Ovary (tissue), 3 donors: ENCODE results near the gene LAG3.
A peak's percentile ranks its signal among the peaks of the same experiment; 100 is the strongest.

ENCODE experiments used
- CTCF ChIP-seq, 3 donors: fragments of 450-650 bp in 2 of 3; fragments of 200-600 bp in 1 of 3; IDR thresholded peaks; one replicate each; pipeline versions ENCODE4 v1.5.1 to v1.8.0; 2016 to 2022; ENCODE audit warnings: antibody characterized with exemption in 3 of 3, mild to moderate bottlenecking in 1 of 3
- POLR2A ChIP-seq: fragments of 450-650 bp; IDR thresholded peaks from one replicate; pipeline ENCODE4 v1.6.1; 2017; ENCODE audit warnings: antibody characterized with exemption, mild to moderate bottlenecking, moderate library complexity
- donor health status: DM: no; HTN: no; CAD: no.

- no peak for TF ChIP-seq POLR2A
- TF ChIP-seq CTCF (IDR thresholded peaks at IDR 0.05): peak in 1 of 3 donors; percentile 97
These were observed 18.5 kb upstream of the LAG3 start for GRCh38 chr12:6753772-6754356.
